ENCODE results near the gene RRBP1.

DNA sequence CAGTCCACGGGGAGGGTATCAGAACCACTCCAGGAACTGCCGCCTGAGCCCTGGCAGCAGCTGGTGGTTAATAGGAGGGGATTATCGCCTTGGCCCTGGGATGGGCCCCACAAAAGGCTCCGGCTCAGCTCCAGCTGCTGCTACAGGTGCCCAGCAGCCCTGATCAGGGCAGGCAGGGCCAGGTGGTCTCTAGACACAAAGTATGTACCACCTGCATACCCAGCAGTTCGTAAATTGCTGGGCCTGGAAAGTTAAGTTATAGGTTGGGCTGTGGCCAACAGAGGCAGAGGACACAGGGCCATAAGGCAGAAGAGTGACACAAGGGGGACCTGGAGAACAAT is 35.1 kb downstream of the RRBP1 start:
- TF ChIP-seq, protein P1, sequence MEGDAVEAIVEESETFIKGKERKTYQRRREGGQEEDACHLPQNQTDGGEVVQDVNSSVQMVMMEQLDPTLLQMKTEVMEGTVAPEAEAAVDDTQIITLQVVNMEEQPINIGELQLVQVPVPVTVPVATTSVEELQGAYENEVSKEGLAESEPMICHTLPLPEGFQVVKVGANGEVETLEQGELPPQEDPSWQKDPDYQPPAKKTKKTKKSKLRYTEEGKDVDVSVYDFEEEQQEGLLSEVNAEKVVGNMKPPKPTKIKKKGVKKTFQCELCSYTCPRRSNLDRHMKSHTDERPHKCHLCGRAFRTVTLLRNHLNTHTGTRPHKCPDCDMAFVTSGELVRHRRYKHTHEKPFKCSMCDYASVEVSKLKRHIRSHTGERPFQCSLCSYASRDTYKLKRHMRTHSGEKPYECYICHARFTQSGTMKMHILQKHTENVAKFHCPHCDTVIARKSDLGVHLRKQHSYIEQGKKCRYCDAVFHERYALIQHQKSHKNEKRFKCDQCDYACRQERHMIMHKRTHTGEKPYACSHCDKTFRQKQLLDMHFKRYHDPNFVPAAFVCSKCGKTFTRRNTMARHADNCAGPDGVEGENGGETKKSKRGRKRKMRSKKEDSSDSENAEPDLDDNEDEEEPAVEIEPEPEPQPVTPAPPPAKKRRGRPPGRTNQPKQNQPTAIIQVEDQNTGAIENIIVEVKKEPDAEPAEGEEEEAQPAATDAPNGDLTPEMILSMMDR (IDR thresholded peaks at IDR 0.05), result no peak
- TF ChIP-seq POLR2A (IDR thresholded peaks at IDR 0.05), result no peak

Data from lower leg skin (tissue), 3 donors.